Right lobe of liver (tissue), 6 donors: Measurements from ENCODE around the gene BACH2. TPM values are rescaled to one million over a fixed set of nuclear protein-coding genes. Genes with fewer than 3 reads are reported as not detected.

ENCODE experiments used
- ATAC-seq, 4 donors: fragments of 200-7000 bp; cut with Tn5 transposase; one replicate each; pipeline ENCODE4 v1.9.1; 2020; ENCODE audit warnings: mild to moderate bottlenecking in 4 of 4, moderate library complexity in 4 of 4
- DNase-seq, 3 donors: peaks; one replicate each; pipeline ENCODE4 v3.0.0-alpha.2; 2020
- H3K27ac ChIP-seq, 3 donors: fragments of 200-600 bp; one replicate each; pipeline ENCODE4 v1.8.0; 2022
- H3K27me3 ChIP-seq, 2 donors: fragments of 200-600 bp; one replicate each; pipeline ENCODE4 v1.8.0; 2022
- H3K36me3 ChIP-seq, 4 donors: fragments of 200-600 bp; sonication (generic) in 1 of 4; one replicate each; pipeline versions ENCODE4 v1.5.1 to v1.8.0; 2017 to 2022; ENCODE audit warnings: control low read depth in 1 of 4
- H3K4me1 ChIP-seq, 4 donors: fragments of 200-600 bp; sonication (generic) in 1 of 4; one replicate each; pipeline versions ENCODE4 v1.5.1 to v1.8.0; 2017 to 2022; ENCODE audit warnings: control low read depth in 1 of 4
- H3K4me3 ChIP-seq, 3 donors: fragments of 200-600 bp; one replicate each; pipeline ENCODE4 v1.8.0; 2022
- H3K9me3 ChIP-seq, 4 donors: fragments of 200-600 bp; sonication (generic) in 1 of 4; one replicate each; pipeline versions ENCODE4 v1.5.1 to v1.8.0; 2017 to 2022; ENCODE audit warnings: control low read depth in 1 of 4
- CTCF ChIP-seq, 4 donors: fragments of 200-600 bp in 3 of 4; fragments of 450-650 bp in 1 of 4; IDR thresholded peaks; one replicate each; pipeline versions ENCODE4 v1.5.1 to v1.8.0; 2016 to 2022; ENCODE audit warnings: antibody characterized with exemption in 4 of 4, mild to moderate bottlenecking in 2 of 4
- POLR2A ChIP-seq: fragments of 450-650 bp; IDR thresholded peaks from one replicate; pipeline ENCODE4 v1.6.1; 2017; ENCODE audit warnings: antibody characterized with exemption, mild to moderate bottlenecking
- WGBS: methylation state at CpG from one replicate; pipeline ENCODE4 v1.1.6; 2018; ENCODE audit warnings: low coverage, low lambda C conversion rate; ENCODE audit not compliant: insufficient coverage; ENCODE audit errors: missing lambda C conversion rate; 5-methylcytosine and 5-hydroxymethylcytosine counted together
- intact Hi-C, 2 donors: fragments of 100-400 bp; cut with DNase I; formaldehyde crosslinking; loops; one replicate each; pipeline versions ENCODE4 v1.11.2 to v1.14.1; 2022
- total RNA-seq, 6 experiments: library from RNA; depleted of rRNA in 2 of 6; stranded (reverse); fragments of >200 nt in 2 of 6; fragmentation: NEBNext Ultra II Directional in 3 of 6; extraction: Animal tissue kit (Norgen Biotek cat#: 25700) in 3 of 6; gene quantifications; one replicate each; pipeline versions ENCODE4 v1.1.0 to v1.2.4, GENCODE V29; 2016 to 2023
- donor health status: DM: no; HTN: yes; CAD: no.
- donor health status: DM: no; HTN: no; CAD: no.
- donor health status: DM: no; HTN: no; CAD: no.
- donor health status: DM: no; HTN: yes; CAD: no.
- donor health status: DM: no; HTN: yes; CAD: no.

The BACH2 gene
- total RNA-seq, 6 experiments from 2014 or later = 2.6 to 12.6 (median 3.1) TPM

- ATAC-seq = no peak
- WGBS = 98% methylated on average over 5 of the region's 5 CpGs
- H3K4me1 ChIP-seq = no peaks in the 10 kb centered on the region
- no peaks in the 10 kb centered on the region for H3K36me3 ChIP-seq
- intact Hi-C loops = no loop called here
- H3K9me3 ChIP-seq = no peaks in the 10 kb centered on the region
- TF ChIP-seq CTCF (IDR thresholded peaks at IDR 0.05) (no peak), POLR2A (no peak)
- H3K27me3 ChIP-seq = no peaks in the 10 kb centered on the region
- H3K27ac ChIP-seq = no peak overlapping the region
- no peak overlapping the region for H3K4me3 ChIP-seq
- DNase-seq = no peak
These were observed 23.7 kb downstream of the BACH2 start for GRCh38 chr6:90272895-90273294.

GRCh38 chr6:90271831-90272230, 24.8 kb downstream of the BACH2 start:
- Histone ChIP-seq H3K27ac (no peak overlapping the region), H3K27me3 (no peaks in the 10 kb centered on the region), H3K36me3 (no peaks in the 10 kb centered on the region), H3K4me1 (no peaks in the 10 kb centered on the region), H3K9me3 (no peaks in the 10 kb centered on the region), H3K4me3 (no peak overlapping the region)
- intact Hi-C loops = no loop called here
- 46% methylated on average over 3 of the region's 7 CpGs for WGBS
- DNase-seq = no peak
- ATAC-seq = no peak
- TF ChIP-seq POLR2A (no peak), CTCF (IDR thresholded peaks at IDR 0.05) (no peak)

GRCh38 chr6:90269334-90269733, 27.3 kb downstream of the BACH2 start:
- no peak overlapping the region for H3K27ac ChIP-seq
- no peaks in the 10 kb centered on the region for H3K4me1 ChIP-seq
- no peaks in the 10 kb centered on the region for H3K9me3 ChIP-seq
- ATAC-seq (no peak), DNase-seq (no peak)
- no peaks in the 10 kb centered on the region for H3K27me3 ChIP-seq
- TF ChIP-seq CTCF (IDR thresholded peaks at IDR 0.05) (no peak), POLR2A (no peak)
- H3K36me3 ChIP-seq = no peaks in the 10 kb centered on the region
- no peak overlapping the region for H3K4me3 ChIP-seq
- intact Hi-C loops = no loop called here
- WGBS = 93% methylated on average over 1 of the region's 1 CpG

GRCh38 chr6:90268178-90268577, 28.5 kb downstream of the BACH2 start:
- H3K36me3 ChIP-seq = no peaks in the 10 kb centered on the region
- H3K27me3 ChIP-seq = no peaks in the 10 kb centered on the region
- no peak overlapping the region for H3K27ac ChIP-seq
- no peaks in the 10 kb centered on the region for H3K9me3 ChIP-seq
- no peaks in the 10 kb centered on the region for H3K4me1 ChIP-seq
- WGBS = 65% methylated on average over 3 of the region's 3 CpGs
- intact Hi-C loops = no loop called here
- no peak for TF ChIP-seq POLR2A
- TF ChIP-seq CTCF (IDR thresholded peaks at IDR 0.05) = no peak
- H3K4me3 ChIP-seq = no peak overlapping the region
- no peak for DNase-seq
- no peak for ATAC-seq
